Endodermal cell (in vitro differentiated cells): ENCODE measurements around the gene COG5. TPM values are rescaled to one million over a fixed set of nuclear protein-coding genes. Genes with fewer than 3 reads are reported as not detected.

Experiments
- DNase-seq: peaks from one replicate; pipeline ENCODE4 v3.0.0-alpha.2; 2017
- H3K27ac ChIP-seq: 2 replicates; pipeline ENCODE4 v1.5.1; 2013; ENCODE audit warnings: mild to moderate bottlenecking, low read depth, low read length, moderate library complexity
- H3K27me3 ChIP-seq: 2 replicates; pipeline ENCODE4 v1.6.1; 2013; ENCODE audit warnings: mild to moderate bottlenecking, low read length, moderate library complexity; ENCODE audit not compliant: insufficient read depth, control insufficient read depth, poor library complexity, severe bottlenecking
- H3K36me3 ChIP-seq: 2 replicates; pipeline ENCODE4 v1.7.0; 2013; ENCODE audit warnings: mild to moderate bottlenecking, low read length, moderate library complexity; ENCODE audit not compliant: control insufficient read depth, insufficient read depth
- H3K4me1 ChIP-seq: one replicate; pipeline ENCODE4 v1.7.0; 2013; ENCODE audit warnings: low read length; ENCODE audit not compliant: control insufficient read depth, insufficient read depth
- H3K4me3 ChIP-seq: 2 replicates; pipeline ENCODE4 v1.5.1; 2013; ENCODE audit warnings: mild to moderate bottlenecking, low read length, moderate library complexity
- H3K9ac ChIP-seq: 2 replicates; pipeline ENCODE4 v1.6.1; 2013; ENCODE audit warnings: mild to moderate bottlenecking, low read length, moderate library complexity; ENCODE audit not compliant: poor library complexity, severe bottlenecking; ENCODE audit errors: extremely low read depth
- H3K9me3 ChIP-seq: 2 replicates; pipeline ENCODE4 v1.6.1; 2013; ENCODE audit warnings: mild to moderate bottlenecking, low read length, moderate library complexity; ENCODE audit not compliant: control insufficient read depth
- H3K27ac Mint-ChIP-seq: 2 replicates; pipeline ENCODE4 v1.8.0; 2020; ENCODE audit warnings: mixed read lengths
- H3K27me3 Mint-ChIP-seq: 2 replicates; pipeline ENCODE4 v1.8.0; 2021; ENCODE audit warnings: mild to moderate bottlenecking, mixed read lengths; ENCODE audit not compliant: insufficient read depth
- H3K36me3 Mint-ChIP-seq: 2 replicates; pipeline ENCODE4 v1.8.0; 2020; ENCODE audit warnings: low read depth, mixed read lengths
- H3K4me1 Mint-ChIP-seq: 2 replicates; pipeline ENCODE4 v1.8.0; 2020; ENCODE audit warnings: mixed read lengths
- H3K4me3 Mint-ChIP-seq: 2 replicates; pipeline ENCODE4 v1.8.0; 2020; ENCODE audit warnings: mild to moderate bottlenecking, moderate library complexity, mixed read lengths
- H3K9me3 Mint-ChIP-seq: 2 replicates; pipeline ENCODE4 v1.8.0; 2020; ENCODE audit warnings: mild to moderate bottlenecking, mixed read lengths
- CTCF ChIP-seq: fragments of 200-600 bp; sonication (generic); conservative IDR thresholded peaks from 2 replicates; pipeline ENCODE4 v1.5.0; 2021; ENCODE audit warnings: antibody characterized with exemption, mild to moderate bottlenecking
- WGBS, 2 experiments: methylation state at CpG; one replicate each; pipeline versions ENCODE4 v1.1.5 to v1.1.7; 2013; ENCODE audit warnings: missing lambda C conversion rate in 2 of 2, mixed read lengths in 1 of 2; ENCODE audit not compliant: insufficient coverage in 1 of 2, insufficient read length in 1 of 2; 5-methylcytosine and 5-hydroxymethylcytosine counted together
- total RNA-seq, 2 donors: library from RNA; stranded (reverse); fragmentation: NEBNext Ultra II Directional in 1 of 2; extraction: Animal tissue kit (Norgen Biotek cat#: 25700) in 1 of 2; gene quantifications; 2 replicates in 1 of 2; 3 replicates in 1 of 2; pipeline ENCODE4 v1.2.1, GENCODE V29; 2021

COG5 gene
- total RNA-seq, 2 donors from 2014 or later, result 25.5 to 34.7 TPM

- H3K4me1 ChIP-seq, result no peaks in the 10 kb centered on the region
- Mint-ChIP-seq H3K27me3 (no peaks in the 10 kb centered on the region), H3K36me3 (peaks cover 50% of the 10 kb centered on the region), H3K27ac (no peak overlapping the region), H3K9me3 (peaks cover 34% of the 10 kb centered on the region), H3K4me3 (no peak overlapping the region), H3K4me1 (no peaks in the 10 kb centered on the region)
- H3K27me3 ChIP-seq, result no peaks in the 10 kb centered on the region
- no peak for DNase-seq
- no peak overlapping the region for H3K27ac ChIP-seq
- H3K9ac ChIP-seq, result no peak overlapping the region
- H3K9me3 ChIP-seq, result peaks cover 25% of the 10 kb centered on the region
- 94 to 100% methylated on average over 2 to 4 of the region's 4 CpGs for WGBS, 2 experiments
- no peak overlapping the region for H3K4me3 ChIP-seq
- no peak for TF ChIP-seq CTCF
- peaks cover 12% of the 10 kb centered on the region for H3K36me3 ChIP-seq
Observed at GRCh38 chr7:107242267-107242666, 321.5 kb downstream of the COG5 start.

GRCh38 chr7:107237451-107237850 is 326.3 kb downstream of the COG5 start:
- Histone ChIP-seq H3K36me3 (no peaks in the 10 kb centered on the region), H3K27me3 (no peaks in the 10 kb centered on the region), H3K4me3 (no peak overlapping the region), H3K9me3 (no peaks in the 10 kb centered on the region), H3K27ac (no peak overlapping the region), H3K4me1 (no peaks in the 10 kb centered on the region), H3K9ac (no peak overlapping the region)
- Mint-ChIP-seq H3K4me3 (no peak overlapping the region), H3K27ac (no peak overlapping the region), H3K4me1 (peaks cover 14% of the 10 kb centered on the region), H3K27me3 (no peaks in the 10 kb centered on the region), H3K36me3 (peaks cover 9% of the 10 kb centered on the region), H3K9me3 (no peaks in the 10 kb centered on the region)
- no peak for TF ChIP-seq CTCF
- no peak for DNase-seq
- WGBS, 2 experiments, result 92 to 100% methylated on average over 4 of the region's 4 CpGs

- Mint-ChIP-seq H3K36me3 (peaks cover 9% of the 10 kb centered on the region), H3K4me1 (peaks cover 14% of the 10 kb centered on the region), H3K27me3 (no peaks in the 10 kb centered on the region), H3K27ac (no peak overlapping the region), H3K9me3 (no peaks in the 10 kb centered on the region), H3K4me3 (no peak overlapping the region)
- no peaks in the 10 kb centered on the region for H3K9me3 ChIP-seq
- no peak for DNase-seq
- no peak overlapping the region for H3K4me3 ChIP-seq
- H3K27me3 ChIP-seq, result no peaks in the 10 kb centered on the region
- TF ChIP-seq CTCF, result no peak
- no peak overlapping the region for H3K27ac ChIP-seq
- no peaks in the 10 kb centered on the region for H3K36me3 ChIP-seq
- no peaks in the 10 kb centered on the region for H3K4me1 ChIP-seq
- no peak overlapping the region for H3K9ac ChIP-seq
Observed at GRCh38 chr7:107236862-107237261, 326.9 kb downstream of the COG5 start.
